GM23338 (cell line): ENCODE data around the gene AKR1B1. TPM values are rescaled to one million over a fixed set of nuclear protein-coding genes. Genes with fewer than 3 reads are reported as not detected.

Source experiments
- ATAC-seq: fragments of 200-7000 bp; cut with Tn5 transposase; 3 replicates; pipeline ENCODE4 v1.9.1; 2020
- DNase-seq: peaks from one replicate; pipeline ENCODE4 v3.0.0-alpha.2; 2015; ENCODE audit warnings: low spot score
- H2AFZ ChIP-seq: fragments of 200-600 bp; sonication (generic); 2 replicates; pipeline ENCODE4 v1.8.0; 2016; ENCODE audit warnings: antibody characterized with exemption, mild to moderate bottlenecking, moderate library complexity
- H3F3A ChIP-seq: fragments of 200-600 bp; sonication (generic); replicated peaks from 2 replicates; pipeline ENCODE4 v1.8.0; 2017; ENCODE audit warnings: antibody characterized with exemption, mixed run types, low read depth
- H3K27ac ChIP-seq: fragments of 200-600 bp; sonication (generic); 2 replicates; pipeline ENCODE4 v1.6.1; 2016; ENCODE audit warnings: low read depth
- H3K27me3 ChIP-seq: fragments of 200-600 bp; sonication (generic); 2 replicates; pipeline ENCODE4 v1.8.0; 2016; ENCODE audit warnings: mild to moderate bottlenecking, mixed run types, moderate library complexity; ENCODE audit not compliant: insufficient read depth
- H3K36me3 ChIP-seq: fragments of 200-600 bp; sonication (generic); 2 replicates; pipeline ENCODE4 v1.8.0; 2016; ENCODE audit warnings: mild to moderate bottlenecking; ENCODE audit not compliant: insufficient read depth
- H3K4me1 ChIP-seq: fragments of 200-600 bp; sonication (generic); 2 replicates; pipeline ENCODE4 v1.8.0; 2016; ENCODE audit warnings: mild to moderate bottlenecking, moderate library complexity; ENCODE audit not compliant: insufficient read depth
- H3K4me2 ChIP-seq: fragments of 200-600 bp; sonication (generic); 2 replicates; pipeline ENCODE4 v1.7.1; 2017; ENCODE audit warnings: mixed run types
- H3K4me3 ChIP-seq: fragments of 200-600 bp; sonication (generic); 2 replicates; pipeline ENCODE4 v1.6.1; 2016; ENCODE audit warnings: mixed run types
- H3K79me2 ChIP-seq: fragments of 200-600 bp; sonication (generic); replicated peaks from 2 replicates; pipeline ENCODE4 v1.8.0; 2017; ENCODE audit warnings: mild to moderate bottlenecking; ENCODE audit not compliant: insufficient read depth
- H3K9me2 ChIP-seq: fragments of 200-600 bp; sonication (generic); 2 replicates; pipeline ENCODE4 v1.8.0; 2017; ENCODE audit not compliant: insufficient read depth
- H4K20me1 ChIP-seq: fragments of 200-600 bp; sonication (generic); replicated peaks from 2 replicates; pipeline ENCODE4 v1.8.0; 2017; ENCODE audit warnings: mild to moderate bottlenecking; ENCODE audit not compliant: insufficient read depth
- H3K27ac Mint-ChIP-seq: 2 replicates; pipeline ENCODE4 v1.8.0; 2020; ENCODE audit warnings: inconsistent platforms, mild to moderate bottlenecking, moderate library complexity, mixed read lengths
- H3K27me3 Mint-ChIP-seq: 3 replicates; pipeline ENCODE4 v1.8.0; 2022; ENCODE audit warnings: low read depth, mild to moderate bottlenecking, moderate library complexity, mixed read lengths, inconsistent platforms; ENCODE audit not compliant: insufficient read depth, poor library complexity
- H3K36me3 Mint-ChIP-seq: 3 replicates; pipeline ENCODE4 v1.8.0; 2021; ENCODE audit warnings: low read depth, mild to moderate bottlenecking, inconsistent platforms, moderate library complexity, mixed read lengths
- H3K4me1 Mint-ChIP-seq: 3 replicates; pipeline ENCODE4 v1.8.0; 2020; ENCODE audit warnings: mild to moderate bottlenecking, inconsistent platforms, mixed read lengths
- H3K4me3 Mint-ChIP-seq: 3 replicates; pipeline ENCODE4 v1.8.0; 2021; ENCODE audit warnings: moderate library complexity, mild to moderate bottlenecking, inconsistent platforms, mixed read lengths
- H3K9me3 Mint-ChIP-seq: 3 replicates; pipeline ENCODE4 v1.8.0; 2020; ENCODE audit warnings: moderate library complexity, mild to moderate bottlenecking, inconsistent platforms, mixed read lengths
- CREB1 ChIP-seq: fragments of 250-450 bp; sonication (Bioruptor Pico); IDR thresholded peaks from 2 replicates; pipeline ENCODE4 v1.5.0; 2020; ENCODE audit warnings: low read depth, mild to moderate bottlenecking, moderate library complexity
- CTCF ChIP-seq, 2 experiments: fragments of 200-600 bp in 1 of 2; sonication (generic) in 1 of 2; conservative IDR thresholded peaks; 2 replicates each; pipeline versions ENCODE4 v1.5.1 to v1.6.1; 2016 to 2017; ENCODE audit warnings: antibody characterized with exemption in 2 of 2, low read depth in 2 of 2, mild to moderate bottlenecking in 2 of 2, moderate library complexity in 1 of 2
- ETS1 ChIP-seq: IDR thresholded peaks from 2 replicates; pipeline ENCODE4 v1.6.1; 2016; ENCODE audit warnings: antibody characterized with exemption
- EZH2 ChIP-seq: fragments of 200-600 bp; sonication (generic); IDR thresholded peaks from one replicate; pipeline ENCODE4 v1.8.0; 2017; ENCODE audit warnings: antibody characterized with exemption, mild to moderate bottlenecking, low read depth; ENCODE audit not compliant: unreplicated experiment
- EZH2phosphoT487 ChIP-seq: fragments of 200-600 bp; sonication (generic); IDR thresholded peaks from one replicate; pipeline ENCODE4 v1.8.1; 2018; ENCODE audit warnings: antibody characterized with exemption; ENCODE audit not compliant: unreplicated experiment
- JUNB ChIP-seq: IDR thresholded peaks from one replicate; pipeline ENCODE4 v1.6.1; 2016; ENCODE audit warnings: antibody characterized with exemption; ENCODE audit not compliant: unreplicated experiment
- NANOG ChIP-seq: IDR thresholded peaks from 2 replicates; pipeline ENCODE4 v1.6.1; 2016; ENCODE audit warnings: antibody characterized with exemption, borderline replicate concordance
- POLR2AphosphoS5 ChIP-seq: IDR thresholded peaks from 2 replicates; pipeline ENCODE4 v1.6.1; 2016; ENCODE audit warnings: antibody characterized with exemption, low read depth
- REST ChIP-seq: IDR thresholded peaks from one replicate; pipeline ENCODE4 v1.6.1; 2018; ENCODE audit warnings: antibody characterized with exemption; ENCODE audit not compliant: unreplicated experiment
- STAT1 ChIP-seq: IDR thresholded peaks from one replicate; pipeline ENCODE4 v1.6.1; 2016; ENCODE audit warnings: antibody characterized with exemption; ENCODE audit not compliant: unreplicated experiment
- ZNF114 ChIP-seq: fragments of 250-450 bp; sonication (Bioruptor Pico); IDR thresholded peaks from 2 replicates; pipeline ENCODE4 v1.5.0; 2020; ENCODE audit warnings: mild to moderate bottlenecking, moderate library complexity
- ZNF331 ChIP-seq: fragments of 250-450 bp; sonication (Bioruptor Pico); IDR thresholded peaks from 2 replicates; pipeline ENCODE4 v1.5.0; 2020; ENCODE audit warnings: low read depth, mild to moderate bottlenecking, moderate library complexity
- ZNF462 ChIP-seq: fragments of 250-450 bp; sonication (Bioruptor Pico); IDR thresholded peaks from 2 replicates; pipeline ENCODE4 v1.5.0; 2020; ENCODE audit warnings: mild to moderate bottlenecking, moderate library complexity
- polyA plus RNA-seq: library from polyadenylated mRNA; unstranded; fragments of >200 nt; fragmentation: Nextera tagmentation; extraction: Ambion mirVana; gene quantifications from 2 replicates; pipeline ENCODE4 v1.2.1, GENCODE V29; 2016
- total RNA-seq: library from RNA; depleted of rRNA; stranded (reverse); fragments of >200 nt; shearing (Covaris generic); gene quantifications from 2 replicates; pipeline ENCODE4 v1.2.3, GENCODE V29; 2014

AKR1B1 gene
- total and polyA plus RNA-seq, 2 experiments from 2014 or later = 132 to 154 TPM

DNA sequence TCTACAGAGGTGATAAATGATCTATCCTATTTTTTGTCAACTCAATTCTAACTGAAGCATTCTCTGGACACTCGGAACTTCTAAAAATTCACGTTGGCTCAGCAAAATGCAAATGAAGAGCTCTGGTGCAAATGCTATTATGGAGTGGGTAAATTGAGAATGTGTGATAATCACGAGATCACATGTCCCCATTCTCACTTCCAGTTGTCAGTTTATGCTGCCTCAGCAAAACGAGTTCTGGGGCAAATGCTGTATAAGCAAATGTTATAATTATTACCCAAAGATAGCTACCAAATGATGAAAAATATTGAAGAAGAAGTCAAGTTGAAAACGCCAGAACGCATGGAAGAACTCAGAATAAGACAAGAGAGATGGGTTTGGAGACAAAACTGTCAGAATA is 29.4 kb downstream of the AKR1B1 start:
- ATAC-seq (no peak), DNase-seq (no peak)
- peaks cover 5% of the 10 kb centered on the region for H3K4me1 Mint-ChIP-seq
- H3K27me3 Mint-ChIP-seq = no peaks in the 10 kb centered on the region
- H3K27ac Mint-ChIP-seq = no peak overlapping the region
- H3K9me3 Mint-ChIP-seq = no peaks in the 10 kb centered on the region; the same call in 2 of the 3 replicates
- Histone ChIP-seq H3K9me2 (peaks cover 8% of the 10 kb centered on the region; the same call in 1 of the 2 replicates), H4K20me1 (no peaks in the 10 kb centered on the region), H3K36me3 (no peaks in the 10 kb centered on the region), H3K4me3 (no peak overlapping the region), H3K27me3 (no peaks in the 10 kb centered on the region), H2AFZ (no peak overlapping the region), H3K4me2 (no peak overlapping the region), H3K4me1 (peaks cover 5% of the 10 kb centered on the region; the same call in 1 of the 2 replicates), H3K27ac (no peak overlapping the region), H3F3A (no peaks in the 10 kb centered on the region), H3K79me2 (no peaks in the 10 kb centered on the region)
- no peak overlapping the region for H3K4me3 Mint-ChIP-seq
- no peaks in the 10 kb centered on the region for H3K36me3 Mint-ChIP-seq
- TF ChIP-seq NANOG = no peak
- TF ChIP-seq ZNF331 = no peak
- no peak for TF ChIP-seq REST
- no peak for TF ChIP-seq ZNF114 (CRISPR knock-in tag)
- no peak for TF ChIP-seq JUNB
- TF ChIP-seq POLR2AphosphoS5 = no peak
- no peak for TF ChIP-seq EZH2phosphoT487
- no peak for TF ChIP-seq EZH2
- TF ChIP-seq ETS1 = no peak
- TF ChIP-seq ZNF462 (CRISPR knock-in tag) = no peak
- TF ChIP-seq CTCF (conservative IDR thresholded peaks at IDR 0.05; ENCODE audit: low read depth in 2 of 2) = no peak
- TF ChIP-seq CREB1 (CRISPR knock-in tag) = no peak
- no peak for TF ChIP-seq STAT1
